Smooth muscle cell (in vitro differentiated cells): ENCODE results near the gene AP2S1. TPM values are rescaled to one million over a fixed set of nuclear protein-coding genes. Genes with fewer than 3 reads are reported as not detected.

ENCODE experiments used
- DNase-seq: peaks from one replicate; lab custom pipeline; 2025; ENCODE audit not compliant: unreplicated experiment; lab: John Stamatoyannopoulos, UW
- H2AFZ ChIP-seq: fragments of 200-600 bp; sonication (generic); 2 replicates; pipeline ENCODE4 v1.6.0; 2016; ENCODE audit warnings: antibody characterized with exemption, low read depth, mild to moderate bottlenecking
- H3F3A ChIP-seq: fragments of 200-600 bp; sonication (generic); 2 replicates; pipeline ENCODE4 v1.6.0; 2017; ENCODE audit warnings: antibody characterized with exemption, low read depth
- H3K27ac ChIP-seq: fragments of 200-600 bp; sonication (generic); 2 replicates; pipeline ENCODE4 v1.5.1; 2016; ENCODE audit warnings: low read depth, mild to moderate bottlenecking
- H3K27me3 ChIP-seq: fragments of 200-600 bp; sonication (generic); 2 replicates; pipeline ENCODE4 v1.6.1; 2016; ENCODE audit warnings: low read depth, mild to moderate bottlenecking
- H3K36me3 ChIP-seq: fragments of 200-600 bp; sonication (generic); 2 replicates; pipeline ENCODE4 v1.5.1; 2016; ENCODE audit warnings: low read depth
- H3K4me1 ChIP-seq: fragments of 200-600 bp; sonication (generic); 2 replicates; pipeline ENCODE4 v1.5.1; 2016; ENCODE audit warnings: low read depth
- H3K4me2 ChIP-seq: fragments of 200-600 bp; sonication (generic); 2 replicates; pipeline ENCODE4 v1.6.0; 2016; ENCODE audit warnings: mild to moderate bottlenecking
- H3K4me3 ChIP-seq: fragments of 200-600 bp; sonication (generic); 2 replicates; pipeline ENCODE4 v1.5.1; 2016; ENCODE audit warnings: mild to moderate bottlenecking
- H3K79me2 ChIP-seq: fragments of 200-600 bp; sonication (generic); 2 replicates; pipeline ENCODE4 v1.6.0; 2016; ENCODE audit warnings: low read depth, mild to moderate bottlenecking
- H3K9ac ChIP-seq: fragments of 200-600 bp; sonication (generic); 2 replicates; pipeline ENCODE4 v1.6.0; 2016; ENCODE audit warnings: low read depth
- H3K9me3 ChIP-seq: fragments of 200-600 bp; sonication (generic); replicated peaks from 2 replicates; pipeline ENCODE4 v1.5.1; 2016; ENCODE audit warnings: low read depth
- H4K20me1 ChIP-seq: fragments of 200-600 bp; sonication (generic); 2 replicates; pipeline ENCODE4 v1.6.0; 2016; ENCODE audit warnings: low read depth
- CTCF ChIP-seq: fragments of 200-600 bp; sonication (generic); IDR thresholded peaks from 2 replicates; pipeline ENCODE4 v1.5.1; 2017; ENCODE audit warnings: borderline replicate concordance, mild to moderate bottlenecking, antibody characterized with exemption; ENCODE audit not compliant: insufficient read depth, poor library complexity, severe bottlenecking
- WGBS: methylation state at CpG from one replicate; pipeline ENCODE4 v1.1.7; 2016; ENCODE audit warnings: low lambda C conversion rate; 5-methylcytosine and 5-hydroxymethylcytosine counted together
- polyA plus RNA-seq: library from polyadenylated mRNA; unstranded; fragments of >200 nt; fragmentation: Nextera tagmentation; extraction: Ambion mirVana; gene quantifications from 2 replicates; pipeline ENCODE4 v1.2.1, GENCODE V29; 2016
- total RNA-seq: library from RNA; depleted of rRNA; stranded (reverse); fragments of >200 nt; gene quantifications from 2 replicates; pipeline ENCODE4 v1.2.3, GENCODE V29; 2014

Gene AP2S1
- total and polyA plus RNA-seq, 2 experiments from 2014 or later, result 204 to 488 TPM

- Histone ChIP-seq H3K4me1 (no peaks in the 10 kb centered on the region), H3K27ac (peak overlapping the region; percentile 72), H2AFZ (no peak overlapping the region), H3K4me3 (no peak overlapping the region), H4K20me1 (peaks cover 81% of the 10 kb centered on the region), H3K9me3 (no peaks in the 10 kb centered on the region), H3K79me2 (peaks cover 36% of the 10 kb centered on the region), H3K27me3 (no peaks in the 10 kb centered on the region), H3K9ac (no peak overlapping the region), H3K36me3 (no peaks in the 10 kb centered on the region), H3F3A (peaks cover 21% of the 10 kb centered on the region), H3K4me2 (peak overlapping the region; percentile 6)
- 9% methylated on average over 9 of the region's 9 CpGs for WGBS
- TF ChIP-seq CTCF, result no peak
- no peak for DNase-seq
Measured at GRCh38 chr19:46844067-46844489, 6.6 kb downstream of the AP2S1 start.

GRCh38 chr19:46842791-46843190 lies 7.9 kb downstream of the AP2S1 start:
- H3K27me3 ChIP-seq, result no peaks in the 10 kb centered on the region
- no peak for DNase-seq
- H3K4me1 ChIP-seq, result no peaks in the 10 kb centered on the region
- no peak overlapping the region for H2AFZ ChIP-seq
- H3F3A ChIP-seq, result peaks cover 9% of the 10 kb centered on the region
- H3K27ac ChIP-seq, result peak overlapping the region; percentile 72
- H3K36me3 ChIP-seq, result no peaks in the 10 kb centered on the region
- no peak overlapping the region for H3K4me2 ChIP-seq
- TF ChIP-seq CTCF, result no peak
- WGBS, result 88% methylated on average over 11 of the region's 11 CpGs
- peaks cover 31% of the 10 kb centered on the region for H3K79me2 ChIP-seq
- no peaks in the 10 kb centered on the region for H3K9me3 ChIP-seq
- peaks cover 71% of the 10 kb centered on the region for H4K20me1 ChIP-seq
- H3K9ac ChIP-seq, result no peak overlapping the region
- no peak overlapping the region for H3K4me3 ChIP-seq

GRCh38 chr19:46841458-46842083 lies 9.1 kb downstream of the AP2S1 start:
- H3K79me2 ChIP-seq, result peaks cover 22% of the 10 kb centered on the region

More at GRCh38 chr19:46841458-46842083, 9.1 kb downstream of the AP2S1 start:
- Histone ChIP-seq H3K27ac (peak overlapping the region; percentile 20), H3F3A (peaks cover 9% of the 10 kb centered on the region), H3K27me3 (no peaks in the 10 kb centered on the region), H3K4me2 (peak overlapping the region; percentile 36), H3K4me1 (no peaks in the 10 kb centered on the region), H3K36me3 (no peaks in the 10 kb centered on the region), H4K20me1 (peaks cover 60% of the 10 kb centered on the region), H3K9me3 (no peaks in the 10 kb centered on the region), H2AFZ (no peak overlapping the region), H3K9ac (no peak overlapping the region), H3K4me3 (no peak overlapping the region)
- no peak for DNase-seq
- no peak for TF ChIP-seq CTCF
- WGBS, result 41% methylated on average over 12 of the region's 12 CpGs
